ENCODE results near the gene BOD1L1.

The BOD1L1 gene

GRCh38 chr4:13523591-13524503 lies 103.7 kb downstream of the BOD1L1 start:
- no peak for DNase-seq

- no peak for DNase-seq
Observed at GRCh38 chr4:13523105-13523477, 104.4 kb downstream of the BOD1L1 start.

GRCh38 chr4:13522282-13523104 lies 105.0 kb downstream of the BOD1L1 start:
- no peak for DNase-seq

GRCh38 chr4:13521047-13521446 lies 106.5 kb downstream of the BOD1L1 start:
- DNase-seq = no peak

Data from NCI-H1436 treated with DMSO at 0.1 percent for 48 hours (cell line).